ENCODE results near the gene FARP1.

Gene FARP1

DNA sequence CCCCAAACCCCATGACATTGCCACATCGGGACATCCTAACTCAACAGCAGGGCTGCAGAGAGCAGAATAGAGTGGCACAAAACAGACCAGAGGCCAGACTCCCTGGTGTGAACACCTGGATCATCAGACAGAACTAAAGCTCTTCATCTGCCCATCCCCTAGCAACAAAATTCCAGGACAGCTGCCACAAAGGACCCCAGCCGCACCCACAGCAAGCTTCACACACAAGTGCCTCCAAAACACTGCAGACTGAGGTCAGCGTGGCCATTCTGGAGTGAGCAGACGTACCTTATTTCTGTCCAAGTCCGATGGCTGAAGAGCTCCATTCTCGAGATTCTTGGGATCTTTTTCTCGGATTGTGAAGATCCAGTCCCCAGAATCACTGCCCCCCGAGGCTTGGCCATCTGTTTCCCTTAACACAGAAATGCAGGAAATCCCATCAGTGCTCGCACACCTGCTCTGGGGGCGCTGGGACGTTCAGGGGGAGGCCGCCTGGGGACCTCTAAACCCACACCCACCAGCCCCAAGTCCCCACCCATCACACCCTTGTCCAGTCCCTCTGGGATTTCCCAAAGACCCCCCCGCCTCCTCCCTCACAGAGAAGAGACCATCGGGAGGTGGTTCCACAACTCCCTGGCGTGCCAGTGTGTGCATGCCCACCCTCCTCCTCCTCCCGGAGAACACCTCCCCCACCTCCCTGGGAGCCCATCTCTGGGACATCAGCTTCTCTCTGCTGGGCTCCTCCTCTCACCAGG, 318.8 kb downstream of the FARP1 start:
- DNase-seq (ENCODE audit: low spot score) = no peak

- DNase-seq (ENCODE audit: low spot score) = no peak
Observed at GRCh38 chr13:98462241-98462882, 319.5 kb downstream of the FARP1 start.

DNA sequence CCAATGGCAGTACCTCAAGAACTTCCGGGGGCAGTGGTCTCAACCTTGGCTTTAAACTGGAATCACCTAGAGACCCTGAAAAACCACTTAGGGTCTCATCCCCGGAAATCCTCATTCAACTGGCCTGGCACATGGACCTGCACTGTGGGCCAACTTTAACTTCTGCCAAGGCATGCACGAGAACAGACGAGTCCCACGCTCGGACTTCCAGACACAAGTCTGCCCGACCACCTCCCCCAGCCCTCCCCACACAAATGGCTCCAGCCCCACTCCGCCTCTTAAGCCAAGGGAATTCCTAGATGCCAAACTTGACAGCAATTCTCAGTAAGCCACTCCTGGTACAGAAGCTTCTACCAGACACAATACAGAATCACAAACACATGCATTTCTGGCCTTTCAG, 320.1 kb downstream of the FARP1 start:
- no peak for DNase-seq (ENCODE audit: low spot score)

DNA sequence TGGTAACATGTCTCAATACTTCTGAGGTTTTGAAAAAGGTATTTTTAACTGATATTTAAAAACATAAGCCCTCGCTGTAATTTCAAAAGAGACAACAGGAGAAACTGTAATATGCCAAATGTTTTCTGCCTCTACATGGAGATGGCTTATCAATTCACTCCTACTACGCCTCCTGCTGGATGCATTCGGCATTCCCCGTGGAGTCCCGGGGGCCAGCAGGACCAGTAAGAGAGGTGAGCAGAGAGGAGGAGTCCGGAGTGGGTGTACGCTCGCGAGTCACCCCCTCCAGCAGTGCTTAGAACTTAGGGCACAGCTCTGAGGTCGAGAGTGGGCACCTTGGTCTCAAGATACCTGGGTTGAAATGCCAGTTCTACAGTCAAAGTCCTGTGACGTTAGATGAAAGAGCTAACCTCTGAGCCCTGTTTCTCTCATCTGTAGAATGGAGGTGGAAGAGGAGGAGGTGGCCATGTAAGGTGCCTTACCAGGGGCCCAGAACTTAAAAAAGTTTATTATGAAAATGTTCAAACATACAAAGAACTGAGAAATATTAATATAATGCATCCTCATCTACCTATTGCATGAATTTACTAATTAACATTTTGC, 323.8 kb downstream of the FARP1 start:
- peak; percentile 47 for DNase-seq (ENCODE audit: low spot score)

- DNase-seq (ENCODE audit: low spot score) = no peak
Observed at GRCh38 chr13:98467263-98467985, 324.5 kb downstream of the FARP1 start.

GRCh38 chr13:98468361-98468760, 325.5 kb downstream of the FARP1 start:
- no peak for DNase-seq (ENCODE audit: low spot score)

DNA sequence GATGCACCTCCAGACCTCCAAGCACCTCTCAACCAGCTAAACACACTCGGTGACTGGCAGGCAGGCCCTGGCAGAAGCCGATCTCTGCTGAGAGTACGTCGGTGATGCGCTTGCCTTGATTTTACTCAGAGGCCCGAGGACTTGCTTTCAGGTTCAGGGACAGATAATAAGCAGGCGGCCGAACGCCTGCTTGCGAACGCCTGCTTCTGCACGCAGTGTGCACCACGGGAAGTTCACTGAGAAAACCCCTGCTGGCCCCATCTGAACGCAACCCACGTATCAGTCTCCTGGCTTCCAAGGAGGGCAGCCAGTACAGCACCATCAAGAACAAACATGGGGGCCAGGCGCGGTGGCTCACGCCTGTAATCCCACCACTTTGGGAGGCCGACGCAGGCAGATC, 326.0 kb downstream of the FARP1 start:
- DNase-seq (ENCODE audit: low spot score) = no peak

GRCh38 chr13:98470920-98471319, 328.0 kb downstream of the FARP1 start:
- no peak for DNase-seq (ENCODE audit: low spot score)

- DNase-seq (ENCODE audit: low spot score) = no peak
Observed at GRCh38 chr13:98471934-98472333, 329.0 kb downstream of the FARP1 start.

GRCh38 chr13:98473135-98473787, 330.4 kb downstream of the FARP1 start:
- no peak for DNase-seq (ENCODE audit: low spot score)

- no peak for DNase-seq (ENCODE audit: low spot score)
Observed at GRCh38 chr13:98473788-98474144, 330.9 kb downstream of the FARP1 start.

- DNase-seq (ENCODE audit: low spot score) = no peak
Observed at GRCh38 chr13:98474292-98474691, 331.4 kb downstream of the FARP1 start.

- DNase-seq (ENCODE audit: low spot score) = no peak
Observed at GRCh38 chr13:98474761-98475160, 331.9 kb downstream of the FARP1 start.

- no peak for DNase-seq (ENCODE audit: low spot score)
Observed at GRCh38 chr13:98475522-98475921, 332.6 kb downstream of the FARP1 start.

DNA sequence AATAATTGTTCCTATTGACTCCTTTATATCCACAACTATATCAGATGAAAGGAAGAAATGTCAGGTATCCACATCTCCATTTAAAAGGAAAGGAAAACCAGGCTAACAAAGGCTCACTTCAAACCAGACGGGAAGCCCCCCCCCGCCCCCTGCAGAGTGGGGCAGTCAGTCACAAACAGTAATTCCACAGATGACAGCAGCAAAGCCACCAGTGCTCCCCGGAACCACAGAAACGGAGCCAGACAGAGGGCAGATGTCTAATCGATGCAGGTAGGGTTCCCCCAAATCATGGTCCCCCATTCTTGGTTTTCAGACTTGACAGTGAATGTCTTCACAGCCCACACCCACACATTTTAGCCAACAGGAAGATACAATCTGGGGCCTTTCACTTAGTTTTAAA, 333.2 kb downstream of the FARP1 start:
- DNase-seq (ENCODE audit: low spot score) = peak; percentile 38

DNA sequence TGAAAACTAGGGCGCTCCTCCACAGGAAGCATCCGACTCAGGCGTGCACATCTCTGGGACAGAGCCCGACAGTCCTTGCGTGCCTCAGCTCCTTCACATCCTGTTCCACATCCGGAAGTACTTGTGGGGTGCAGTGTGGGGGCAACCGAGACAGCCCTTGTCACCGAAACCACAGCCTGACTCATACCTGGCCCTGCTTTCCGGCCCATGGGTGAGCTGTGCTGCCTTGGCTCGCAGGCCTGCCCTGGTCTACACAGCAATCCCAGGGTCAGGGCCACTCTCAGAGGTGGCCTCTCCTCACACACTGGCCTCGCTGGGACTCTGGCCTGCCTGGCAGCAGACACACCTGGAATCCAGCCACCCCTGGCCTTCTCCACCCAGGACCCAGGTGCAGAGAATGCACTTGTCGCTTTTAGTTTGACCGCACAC, 333.7 kb downstream of the FARP1 start:
- DNase-seq (ENCODE audit: low spot score) = peak; percentile 28

GRCh38 chr13:98478189-98479129, 335.6 kb downstream of the FARP1 start:
- DNase-seq (ENCODE audit: low spot score) = no peak

GRCh38 chr13:98479496-98480003, 336.7 kb downstream of the FARP1 start:
- DNase-seq (ENCODE audit: low spot score) = no peak

DNA sequence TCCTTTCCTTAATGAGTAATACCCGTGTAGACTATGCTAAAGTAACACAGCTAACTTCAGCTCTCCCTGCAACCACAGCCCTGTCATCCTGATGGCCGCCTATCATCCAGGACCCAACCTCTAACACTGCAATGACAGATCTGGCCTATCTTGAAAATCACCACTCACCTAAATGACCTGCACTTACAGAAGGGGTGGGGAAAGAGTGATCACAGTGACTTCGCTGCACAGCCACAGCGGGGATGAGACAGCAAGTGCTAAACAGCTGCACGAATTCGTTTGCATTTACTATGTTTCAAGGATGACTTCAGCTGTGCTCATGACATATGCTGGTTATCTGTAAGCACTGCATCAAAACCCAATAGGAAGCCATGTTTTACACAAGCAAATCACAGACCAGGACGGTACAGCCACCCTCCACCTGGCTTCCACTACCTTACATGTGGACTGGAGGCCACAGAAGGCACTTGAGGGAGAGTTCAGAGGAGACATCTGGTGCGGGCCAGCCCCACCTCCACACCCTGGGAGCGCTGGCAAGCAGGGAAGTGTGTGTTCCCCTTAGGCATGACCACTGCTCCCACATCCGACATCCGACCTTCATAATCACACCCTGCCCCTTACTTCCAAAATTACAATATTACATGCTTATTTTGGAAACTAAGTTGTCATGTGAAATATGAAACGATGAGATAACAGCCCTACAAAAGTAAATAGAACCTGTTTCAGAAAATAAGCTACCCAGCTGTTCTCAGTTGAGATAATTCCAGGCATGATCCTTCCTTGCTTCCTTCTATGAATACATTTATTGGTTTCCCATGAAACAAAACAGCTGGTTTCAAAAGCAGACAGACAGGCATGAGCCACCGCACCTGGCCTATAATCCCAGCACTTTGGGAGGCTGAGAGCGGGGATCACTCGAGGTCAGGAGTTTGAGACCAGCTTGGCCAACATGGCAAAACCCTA, 338.3 kb downstream of the FARP1 start:
- DNase-seq (ENCODE audit: low spot score) = no peak

Measured in COLO829 (cell line).